ENCODE data around the gene KLRF1. TPM values are rescaled to one million over a fixed set of nuclear protein-coding genes. Genes with fewer than 3 reads are reported as not detected.

Gene KLRF1
- total RNA-seq, 2 donors from 2014 or later: not detected

DNA sequence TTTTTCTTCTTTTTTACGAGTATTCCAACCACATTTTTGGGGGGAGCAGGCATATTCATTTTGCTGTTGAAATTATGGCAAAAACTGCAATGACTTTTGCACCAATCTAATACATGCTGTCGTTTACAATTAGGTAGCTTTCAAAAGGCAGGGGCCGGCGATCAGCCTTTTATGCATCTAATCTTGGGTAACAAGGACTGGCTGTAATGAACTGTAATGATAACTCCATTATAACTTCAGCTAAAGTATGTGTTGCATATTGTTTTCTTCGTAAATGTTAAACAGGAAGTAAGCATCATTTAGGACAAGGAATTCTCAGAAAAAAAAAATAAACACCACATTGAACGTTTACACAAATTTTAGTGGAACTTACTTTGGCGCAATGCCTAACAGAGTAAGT lies 30.3 kb upstream of the KLRF1 start:
- H3K36me3 ChIP-seq (replicated peaks in 1 of 2; ENCODE audit: insufficient read depth in 1 of 2, low read depth in 2 of 2): no peaks in the 10 kb centered on the region
- H3K4me3 ChIP-seq: no peak overlapping the region
- no peaks in the 10 kb centered on the region for H3K27me3 ChIP-seq
- intact Hi-C loops (cut with DNase I): no loop called here
- no peak overlapping the region for H3K27ac ChIP-seq
- H3K4me1 ChIP-seq: no peaks in the 10 kb centered on the region
- TF ChIP-seq POLR2A (IDR thresholded peaks at IDR 0.05): no peak
- TF ChIP-seq, protein P1, sequence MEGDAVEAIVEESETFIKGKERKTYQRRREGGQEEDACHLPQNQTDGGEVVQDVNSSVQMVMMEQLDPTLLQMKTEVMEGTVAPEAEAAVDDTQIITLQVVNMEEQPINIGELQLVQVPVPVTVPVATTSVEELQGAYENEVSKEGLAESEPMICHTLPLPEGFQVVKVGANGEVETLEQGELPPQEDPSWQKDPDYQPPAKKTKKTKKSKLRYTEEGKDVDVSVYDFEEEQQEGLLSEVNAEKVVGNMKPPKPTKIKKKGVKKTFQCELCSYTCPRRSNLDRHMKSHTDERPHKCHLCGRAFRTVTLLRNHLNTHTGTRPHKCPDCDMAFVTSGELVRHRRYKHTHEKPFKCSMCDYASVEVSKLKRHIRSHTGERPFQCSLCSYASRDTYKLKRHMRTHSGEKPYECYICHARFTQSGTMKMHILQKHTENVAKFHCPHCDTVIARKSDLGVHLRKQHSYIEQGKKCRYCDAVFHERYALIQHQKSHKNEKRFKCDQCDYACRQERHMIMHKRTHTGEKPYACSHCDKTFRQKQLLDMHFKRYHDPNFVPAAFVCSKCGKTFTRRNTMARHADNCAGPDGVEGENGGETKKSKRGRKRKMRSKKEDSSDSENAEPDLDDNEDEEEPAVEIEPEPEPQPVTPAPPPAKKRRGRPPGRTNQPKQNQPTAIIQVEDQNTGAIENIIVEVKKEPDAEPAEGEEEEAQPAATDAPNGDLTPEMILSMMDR (IDR thresholded peaks at IDR 0.05): no peak
- DNase-seq (no peak), ATAC-seq (no peak)
- 63 to 72% methylated on average over 7 of the region's 7 CpGs for WGBS, 2 donors
- H3K9me3 ChIP-seq: no peaks in the 10 kb centered on the region

DNA sequence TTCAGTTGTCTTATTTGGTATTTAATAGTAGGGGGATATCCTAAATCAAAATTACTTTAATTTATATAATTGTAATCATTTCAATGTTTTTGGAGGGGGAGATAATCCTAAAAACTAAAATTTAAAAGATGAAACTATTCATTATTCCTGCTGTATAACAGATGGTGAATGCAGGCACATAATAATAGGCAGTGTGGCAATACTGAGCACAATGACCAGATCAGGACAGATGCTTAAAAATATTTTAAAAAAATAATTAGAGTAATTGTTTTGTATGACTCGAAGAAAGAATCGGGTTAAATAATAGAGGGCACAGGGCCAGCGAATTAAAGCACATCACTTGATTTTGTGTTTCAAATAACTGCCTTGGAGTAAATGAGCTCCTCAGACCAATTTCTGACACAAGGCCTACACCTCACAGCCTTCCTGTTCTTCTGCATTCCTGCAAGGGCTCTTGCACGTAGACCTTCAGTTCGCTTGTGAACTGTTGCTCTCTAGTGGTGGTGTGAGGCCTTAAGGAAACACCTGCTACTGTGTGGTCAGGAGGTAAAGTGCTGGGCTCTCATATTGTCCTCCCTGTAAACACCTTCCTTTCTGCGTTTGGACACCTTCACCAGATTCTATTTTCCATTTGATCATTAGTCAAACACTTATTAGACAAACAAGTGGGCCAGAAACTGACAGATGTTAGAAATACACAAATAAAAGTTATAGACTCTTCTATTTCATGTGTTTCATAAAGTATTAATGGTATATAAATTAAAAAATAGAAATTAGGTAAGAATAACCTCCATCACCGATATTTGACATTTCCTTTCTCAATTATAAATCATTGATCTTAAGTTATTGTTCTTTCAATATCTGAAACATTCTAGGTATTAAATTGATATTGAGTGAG lies 29.3 kb upstream of the KLRF1 start:
- DNase-seq: peak; percentile 33 to 66 (median 43)
- WGBS, 2 donors: 34 to 47% methylated on average over 7 of the region's 7 CpGs
- no peaks in the 10 kb centered on the region for H3K36me3 ChIP-seq (replicated peaks in 1 of 2; ENCODE audit: insufficient read depth in 1 of 2, low read depth in 2 of 2)
- peak; percentile 82 for ATAC-seq
- H3K27me3 ChIP-seq: no peaks in the 10 kb centered on the region
- H3K4me3 ChIP-seq: no peak overlapping the region
- intact Hi-C loops (cut with DNase I): no loop called here
- TF ChIP-seq, protein P1 (IDR thresholded peaks at IDR 0.05): peak in 6 of 7 experiments; percentile 27 to 58 (median 52)
- no peak for TF ChIP-seq POLR2A (IDR thresholded peaks at IDR 0.05)
- H3K4me1 ChIP-seq: no peaks in the 10 kb centered on the region
- H3K27ac ChIP-seq: no peak overlapping the region
- H3K9me3 ChIP-seq: no peaks in the 10 kb centered on the region

DNA sequence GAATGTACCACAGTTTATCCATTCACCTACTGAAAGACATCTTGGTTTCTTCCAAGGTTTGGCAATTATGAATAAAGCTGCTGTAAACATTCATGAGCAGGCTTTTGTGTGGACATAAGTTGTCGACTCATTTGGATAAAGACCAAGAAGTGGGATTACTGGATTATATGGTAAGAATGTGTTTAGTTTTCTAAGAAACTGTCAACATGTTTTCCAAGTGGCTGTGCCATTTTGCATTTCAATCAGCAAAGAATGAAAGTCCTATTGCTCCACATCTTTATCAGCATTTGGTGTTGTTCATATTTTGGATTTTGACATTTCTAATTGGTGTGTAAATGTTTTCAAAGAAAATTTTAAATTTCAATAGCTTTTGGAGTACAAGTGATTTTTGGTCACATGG lies 27.3 kb upstream of the KLRF1 start:
- Histone ChIP-seq H3K4me3 (no peak overlapping the region), H3K4me1 (no peaks in the 10 kb centered on the region), H3K27ac (no peak overlapping the region), H3K9me3 (no peaks in the 10 kb centered on the region), H3K36me3 (replicated peaks in 1 of 2; ENCODE audit: insufficient read depth in 1 of 2, low read depth in 2 of 2) (no peaks in the 10 kb centered on the region), H3K27me3 (no peaks in the 10 kb centered on the region)
- intact Hi-C loops (cut with DNase I): no loop called here
- 67 to 85% methylated on average over 1 of the region's 1 CpG for WGBS, 2 donors
- ATAC-seq (no peak), DNase-seq (no peak)
- TF ChIP-seq, protein P1 (IDR thresholded peaks at IDR 0.05): no peak
- no peak for TF ChIP-seq POLR2A (IDR thresholded peaks at IDR 0.05)

DNA sequence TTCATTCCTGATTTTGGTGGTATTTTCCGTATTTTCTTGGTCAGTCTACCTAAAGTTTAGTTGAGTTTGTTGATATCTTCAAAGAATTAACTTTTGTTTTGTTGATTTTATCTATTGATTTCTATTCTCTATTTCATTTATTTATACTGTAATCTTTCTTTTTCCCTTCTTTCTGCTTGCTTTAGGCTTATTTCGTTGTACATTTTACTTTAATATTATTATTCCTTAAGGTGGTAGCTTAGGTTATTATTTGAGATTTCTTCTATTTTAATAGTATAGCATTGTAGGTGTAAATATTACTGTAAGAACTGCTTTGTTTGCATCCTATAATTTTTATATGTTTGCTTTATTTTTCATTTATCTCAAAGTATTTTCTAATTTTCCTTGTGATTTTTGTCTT lies 21.4 kb upstream of the KLRF1 start:
- Histone ChIP-seq H3K9me3 (no peaks in the 10 kb centered on the region), H3K4me3 (no peak overlapping the region), H3K36me3 (replicated peaks in 1 of 2; ENCODE audit: insufficient read depth in 1 of 2, low read depth in 2 of 2) (no peaks in the 10 kb centered on the region), H3K4me1 (no peaks in the 10 kb centered on the region), H3K27ac (no peak overlapping the region), H3K27me3 (no peaks in the 10 kb centered on the region)
- TF ChIP-seq POLR2A (IDR thresholded peaks at IDR 0.05): no peak
- TF ChIP-seq, protein P1 (IDR thresholded peaks at IDR 0.05): no peak
- intact Hi-C loops (cut with DNase I): no loop called here
- no peak for DNase-seq
- 86% methylated on average over 2 of the region's 2 CpGs for WGBS, 2 donors
- ATAC-seq: no peak

DNA sequence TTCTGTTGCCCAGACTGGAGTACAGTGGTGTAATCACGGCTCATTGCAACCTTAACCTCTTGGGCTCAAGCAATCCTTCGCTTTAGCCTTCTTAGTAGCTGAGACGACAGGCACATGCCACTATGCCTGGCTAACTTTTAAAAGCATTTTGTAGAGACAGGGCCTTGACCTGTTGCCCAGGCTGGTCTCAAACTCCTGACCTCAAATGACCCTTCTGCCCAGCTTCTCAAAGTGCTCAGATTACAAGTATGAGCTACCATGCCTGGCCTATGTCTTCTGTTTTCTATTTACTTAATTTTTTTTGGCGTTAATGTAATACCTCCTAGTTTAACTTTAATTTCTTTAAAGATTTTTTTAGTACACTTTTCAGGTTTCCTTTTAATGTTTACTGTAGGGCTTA lies 20.6 kb upstream of the KLRF1 start:
- intact Hi-C loops (cut with DNase I): no loop called here
- Histone ChIP-seq H3K9me3 (no peaks in the 10 kb centered on the region), H3K27me3 (no peaks in the 10 kb centered on the region), H3K4me3 (no peak overlapping the region), H3K4me1 (no peaks in the 10 kb centered on the region), H3K27ac (no peak overlapping the region), H3K36me3 (replicated peaks in 1 of 2; ENCODE audit: insufficient read depth in 1 of 2, low read depth in 2 of 2) (no peaks in the 10 kb centered on the region)
- 63 to 65% methylated on average over 4 of the region's 4 CpGs for WGBS, 2 donors
- DNase-seq (no peak), ATAC-seq (no peak)
- TF ChIP-seq, protein P1 (IDR thresholded peaks at IDR 0.05): no peak
- no peak for TF ChIP-seq POLR2A (IDR thresholded peaks at IDR 0.05)
